Stimulated activated CD4-positive, alpha-beta T cell treated with anti-CD3 and anti-CD28 coated beads, TNF-alpha, amount 100 ng/mL, for 24 hours (primary cell): Measurements from ENCODE around the gene SLFN5.
"Not testable (repeated sequence)": the region's sequence is repeated elsewhere in the genome, so short reads cannot be mapped to it uniquely, and the experiment has no call there.

Experiments
- DNase-seq, 3 experiments: peaks; one replicate each; pipeline ENCODE4 v3.0.0-alpha.2; 2020; ENCODE audit warnings: low read depth in 3 of 3

SLFN5 gene

GRCh38 chr17:35291802-35292201, 48.9 kb downstream of the SLFN5 start:
- no peak for DNase-seq

- DNase-seq, result no peak
These were observed 50.4 kb downstream of the SLFN5 start for GRCh38 chr17:35293151-35293847.

- DNase-seq, result no peak
These were observed 51.9 kb downstream of the SLFN5 start for GRCh38 chr17:35294756-35295155.

GRCh38 chr17:35295686-35296085, 52.8 kb downstream of the SLFN5 start:
- no peak for DNase-seq

- no peak for DNase-seq
These were observed 54.8 kb downstream of the SLFN5 start for GRCh38 chr17:35297666-35298065.

GRCh38 chr17:35298639-35299038, 55.8 kb downstream of the SLFN5 start:
- DNase-seq, result no peak

GRCh38 chr17:35299135-35299534, 56.3 kb downstream of the SLFN5 start:
- DNase-seq, result no peak

- DNase-seq, result not testable (repeated sequence)
These were observed 66.5 kb downstream of the SLFN5 start for GRCh38 chr17:35309345-35309744.

GRCh38 chr17:35312346-35312745, 69.5 kb downstream of the SLFN5 start:
- no peak for DNase-seq

- peak; percentile 40 to 62 (median 42) for DNase-seq
These were observed 70.2 kb downstream of the SLFN5 start for GRCh38 chr17:35312790-35313711.

GRCh38 chr17:35313875-35314409, 71.1 kb downstream of the SLFN5 start:
- DNase-seq, result no peak

GRCh38 chr17:35314415-35315216, 71.7 kb downstream of the SLFN5 start:
- no peak for DNase-seq

GRCh38 chr17:35315283-35315682, 72.4 kb downstream of the SLFN5 start:
- DNase-seq, result no peak

GRCh38 chr17:35315971-35316370, 73.1 kb downstream of the SLFN5 start:
- DNase-seq, result no peak

GRCh38 chr17:35322749-35323148, 79.9 kb downstream of the SLFN5 start:
- DNase-seq, result no peak
